ENCODE measurements around the gene GPC5. TPM values are rescaled to one million over a fixed set of nuclear protein-coding genes. Genes with fewer than 3 reads are reported as not detected.

GPC5 gene
- total and polyA plus RNA-seq, 2 of the 13 experiments (the other 11 are each of a cell fraction or from before 2014, with no cell fraction given), result 0.02 to 0.07 TPM

DNA sequence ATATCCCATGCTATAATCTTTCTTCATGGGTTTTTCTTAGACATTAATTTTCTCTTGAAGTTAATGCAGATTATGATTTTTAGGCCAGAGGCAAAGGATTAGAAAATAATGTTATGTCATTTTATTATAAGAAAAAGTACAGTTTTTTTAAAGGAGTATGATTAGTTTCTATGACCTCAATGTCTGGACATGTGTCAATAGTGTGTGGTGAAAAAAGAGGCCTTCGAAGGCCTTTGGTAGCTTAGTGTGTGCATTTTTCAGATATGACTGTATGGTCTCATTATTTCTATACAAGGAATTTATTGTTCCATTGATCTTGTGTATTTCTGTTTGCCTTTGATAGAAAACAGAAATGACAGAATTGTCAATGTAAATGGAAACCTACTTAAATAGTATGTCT, 195.6 kb downstream of the GPC5 start:
- in situ Hi-C loops (cut with HindIII; ENCODE audit: extremely low pct_ligation_motif_present, low pct_unique_long_range_greater_than_20kb) (no loop called here), intact Hi-C loops (cut with micrococcal nuclease; ENCODE audit: unreplicated experiment) (no loop called here)
- H2AFZ ChIP-seq (ENCODE audit: low read length), result no peak overlapping the region
- no peaks in the 10 kb centered on the region for H3K9me3 ChIP-seq (ENCODE audit: low read length)
- TF ChIP-seq JUN (CRISPR knock-in tag; IDR thresholded peaks at IDR 0.05) (no peak), ATF7 (IDR thresholded peaks at IDR 0.05) (no peak), ATF7 (CRISPR knock-in tag; IDR thresholded peaks at IDR 0.05) (no peak), ZNF34 (CRISPR knock-in tag; IDR thresholded peaks at IDR 0.05; ENCODE audit: borderline replicate concordance) (no peak), ZFP41 (CRISPR knock-in tag; IDR thresholded peaks at IDR 0.05; ENCODE audit: borderline replicate concordance) (no peak), SNAI1 (CRISPR knock-in tag; IDR thresholded peaks at IDR 0.05; ENCODE audit: borderline replicate concordance) (no peak), SOX5 (CRISPR knock-in tag; IDR thresholded peaks at IDR 0.05; ENCODE audit: borderline replicate concordance) (no peak), HOXD1 (CRISPR knock-in tag; IDR thresholded peaks at IDR 0.05) (no peak), ZNF550 (CRISPR knock-in tag; IDR thresholded peaks at IDR 0.05; ENCODE audit: borderline replicate concordance) (no peak), JDP2 (CRISPR knock-in tag; IDR thresholded peaks at IDR 0.05; ENCODE audit: borderline replicate concordance) (no peak), SCMH1 (CRISPR knock-in tag; IDR thresholded peaks at IDR 0.05; ENCODE audit: borderline replicate concordance) (no peak), GZF1 (CRISPR knock-in tag; IDR thresholded peaks at IDR 0.05) (no peak)
- TF ChIP-seq, protein P1, sequence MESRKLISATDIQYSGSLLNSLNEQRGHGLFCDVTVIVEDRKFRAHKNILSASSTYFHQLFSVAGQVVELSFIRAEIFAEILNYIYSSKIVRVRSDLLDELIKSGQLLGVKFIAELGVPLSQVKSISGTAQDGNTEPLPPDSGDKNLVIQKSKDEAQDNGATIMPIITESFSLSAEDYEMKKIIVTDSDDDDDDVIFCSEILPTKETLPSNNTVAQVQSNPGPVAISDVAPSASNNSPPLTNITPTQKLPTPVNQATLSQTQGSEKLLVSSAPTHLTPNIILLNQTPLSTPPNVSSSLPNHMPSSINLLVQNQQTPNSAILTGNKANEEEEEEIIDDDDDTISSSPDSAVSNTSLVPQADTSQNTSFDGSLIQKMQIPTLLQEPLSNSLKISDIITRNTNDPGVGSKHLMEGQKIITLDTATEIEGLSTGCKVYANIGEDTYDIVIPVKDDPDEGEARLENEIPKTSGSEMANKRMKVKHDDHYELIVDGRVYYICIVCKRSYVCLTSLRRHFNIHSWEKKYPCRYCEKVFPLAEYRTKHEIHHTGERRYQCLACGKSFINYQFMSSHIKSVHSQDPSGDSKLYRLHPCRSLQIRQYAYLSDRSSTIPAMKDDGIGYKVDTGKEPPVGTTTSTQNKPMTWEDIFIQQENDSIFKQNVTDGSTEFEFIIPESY (CRISPR knock-in tag; IDR thresholded peaks at IDR 0.05), result no peak
- no peak for DNase-seq (ENCODE audit: low spot score)
- no peak overlapping the region for H3K27ac ChIP-seq (ENCODE audit: extremely low read length, insufficient read depth, low read length)
- H3K36me3 ChIP-seq (replicated peaks in 1 of 2; ENCODE audit: control insufficient read depth in 1 of 2, insufficient read depth in 2 of 2, low read length in 2 of 2), result no peaks in the 10 kb centered on the region
- ChIA-PET POLR2A (no interaction called here), CTCF (ENCODE audit: low intra/inter-chr PET ratio, low total read pairs) (no interaction called here)
- no peak overlapping the region for H3K9ac ChIP-seq (ENCODE audit: insufficient read depth, low read depth, low read length)
- no peaks in the 10 kb centered on the region for H3K27me3 ChIP-seq (ENCODE audit: control insufficient read depth in 1 of 2, insufficient read depth in 2 of 2, low read length in 2 of 2)
- H3K4me3 ChIP-seq (replicated peaks in 1 of 3; ENCODE audit: insufficient read depth in 1 of 3, low read depth in 2 of 3, low read length in 3 of 3), result no peak overlapping the region
- BruUV-seq (replicated peaks), result no TSS peak
- ATAC-seq, result no peak
- FAIRE-seq, result no peak
- no peak overlapping the region for H3K4me2 ChIP-seq (ENCODE audit: low read depth, low read length)
- no peaks in the 10 kb centered on the region for H3K4me1 ChIP-seq (ENCODE audit: insufficient read depth, low read length)
- H3K79me2 ChIP-seq (ENCODE audit: insufficient read depth, low read length), result no peaks in the 10 kb centered on the region
- no peaks in the 10 kb centered on the region for H4K20me1 ChIP-seq (ENCODE audit: insufficient read depth, low read length)
- WGBS (ENCODE audit: low lambda C conversion rate), result 4% methylated on average over 1 of the region's 1 CpG

Measured in HepG2 (cell line).